Activated CD4-positive, alpha-beta T cell treated with anti-CD3 and anti-CD28 coated beads for 36 hours (primary cell): Measurements from ENCODE around the gene KNG1. TPM values are rescaled to one million over a fixed set of nuclear protein-coding genes. Genes with fewer than 3 reads are reported as not detected.

Experiments
- ATAC-seq: fragments of 200-7000 bp; cut with Tn5 transposase; one replicate; pipeline ENCODE4 v1.10.0; 2021; ENCODE audit warnings: mild to moderate bottlenecking, moderate library complexity
- CTCF ChIA-PET: fragments of 350-600 bp; sonication (Branson Sonifier 250); formaldehyde crosslinking; loops from one replicate; lab custom pipeline; 2021; ENCODE audit warnings: antibody characterized with exemption; lab: Charles Lee
- POLR2A ChIA-PET: fragments of 350-600 bp; sonication (Branson Sonifier 250); formaldehyde crosslinking; loops from one replicate; lab custom pipeline; 2021; ENCODE audit warnings: antibody characterized with exemption, inconsistent platforms; lab: Charles Lee
- DNase-seq: peaks from one replicate; pipeline ENCODE4 v3.0.0-alpha.2; 2020
- H3K27ac Mint-ChIP-seq: one replicate; pipeline ENCODE4 v1.8.0; 2021; ENCODE audit warnings: mixed read lengths
- H3K27me3 Mint-ChIP-seq: one replicate; pipeline ENCODE4 v1.8.0; 2021; ENCODE audit warnings: mixed read lengths
- H3K36me3 Mint-ChIP-seq: one replicate; pipeline ENCODE4 v1.8.0; 2021; ENCODE audit warnings: low read depth, mixed read lengths
- H3K4me1 Mint-ChIP-seq: one replicate; pipeline ENCODE4 v1.8.0; 2021; ENCODE audit warnings: mixed read lengths
- H3K4me3 Mint-ChIP-seq: one replicate; pipeline ENCODE4 v1.8.0; 2021; ENCODE audit warnings: mild to moderate bottlenecking, moderate library complexity, mixed read lengths
- H3K9me3 Mint-ChIP-seq: one replicate; pipeline ENCODE4 v1.8.0; 2021; ENCODE audit warnings: low read depth, mixed read lengths
- intact Hi-C, 2 experiments: fragments of 100-400 bp; cut with DNase I in 1 of 2; cut with micrococcal nuclease in 1 of 2; formaldehyde crosslinking; loops; one replicate each; pipeline versions ENCODE4 v1.14.2 to v1.15.1; 2022 to 2024; cut with DNase I, micrococcal nuclease
- microRNA-seq: library from miRNA; unstranded; fragments of <30 nt; microRNA quantifications from one replicate; pipeline ENCODE4 v1.2.0, GENCODE V29; 2021; ENCODE audit warnings: borderline replicate concordance
- total RNA-seq, 2 experiments: library from RNA; stranded (reverse); gene quantifications; one replicate each; pipeline ENCODE4 v1.2.3, GENCODE V29; 2021

The KNG1 gene
- total RNA-seq, 2 experiments from 2014 or later, result not detected

DNA sequence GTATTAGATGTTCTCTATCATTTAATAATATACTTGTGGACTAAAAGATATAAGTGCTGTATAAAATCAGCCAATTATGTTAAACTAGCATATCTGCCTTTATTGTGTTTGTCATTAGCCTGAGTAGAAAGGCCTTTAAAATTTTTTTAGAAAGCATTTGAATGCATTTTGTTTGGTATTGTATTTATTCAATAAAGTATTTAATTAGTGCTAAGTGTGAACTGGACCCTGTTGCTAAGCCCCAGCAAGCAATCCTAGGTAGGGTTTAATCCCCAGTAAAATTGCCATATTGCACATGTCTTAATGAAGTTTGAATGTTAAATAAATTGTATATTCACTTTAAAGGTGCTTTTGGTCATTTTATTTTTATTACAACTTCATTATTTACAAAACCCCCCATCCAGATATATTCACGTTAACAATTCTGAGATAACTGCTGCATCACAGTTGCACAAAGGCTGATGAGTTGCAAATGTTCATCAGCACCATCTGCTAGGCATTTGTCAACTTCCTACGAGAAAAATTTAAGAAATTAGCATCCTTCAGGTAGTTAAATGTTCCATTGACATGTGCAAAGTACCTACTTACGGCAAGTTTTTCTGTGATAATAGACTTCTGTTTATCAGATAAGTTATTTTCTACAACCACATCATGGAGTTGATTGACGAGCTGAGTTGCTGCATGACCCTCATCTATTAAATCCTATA, 72.5 kb downstream of the KNG1 start:
- peak overlapping the region; percentile 72 for H3K27ac Mint-ChIP-seq
- peaks cover 45% of the 10 kb centered on the region for H3K4me1 Mint-ChIP-seq
- no peaks in the 10 kb centered on the region for H3K27me3 Mint-ChIP-seq
- POLR2A ChIA-PET, result interaction anchor here (0.6 to 2.2 kb wide), 6 partner anchors 9 to 255 kb away, joined by 3 to 12 read pairs (median 3); partner anchors contain the start of gene RFC4
- H3K36me3 Mint-ChIP-seq, result peaks cover 86% of the 10 kb centered on the region
- DNase-seq (no peak), ATAC-seq (no peak)
- H3K9me3 Mint-ChIP-seq, result no peaks in the 10 kb centered on the region
- CTCF ChIA-PET, result interaction anchor here (0.6 to 1.4 kb wide), 3 partner anchors 9 to 92 kb away, joined by 3 to 4 read pairs (median 3); no protein-coding TSS in a partner anchor
- peak overlapping the region; percentile 18 for H3K4me3 Mint-ChIP-seq
- intact Hi-C loops, result loop anchor here in 1 of 2 experiments (2.0 to 5.0 kb wide), 2 partner anchors 17 to 33 kb away; partner anchors contain the start of gene RFC4

DNA sequence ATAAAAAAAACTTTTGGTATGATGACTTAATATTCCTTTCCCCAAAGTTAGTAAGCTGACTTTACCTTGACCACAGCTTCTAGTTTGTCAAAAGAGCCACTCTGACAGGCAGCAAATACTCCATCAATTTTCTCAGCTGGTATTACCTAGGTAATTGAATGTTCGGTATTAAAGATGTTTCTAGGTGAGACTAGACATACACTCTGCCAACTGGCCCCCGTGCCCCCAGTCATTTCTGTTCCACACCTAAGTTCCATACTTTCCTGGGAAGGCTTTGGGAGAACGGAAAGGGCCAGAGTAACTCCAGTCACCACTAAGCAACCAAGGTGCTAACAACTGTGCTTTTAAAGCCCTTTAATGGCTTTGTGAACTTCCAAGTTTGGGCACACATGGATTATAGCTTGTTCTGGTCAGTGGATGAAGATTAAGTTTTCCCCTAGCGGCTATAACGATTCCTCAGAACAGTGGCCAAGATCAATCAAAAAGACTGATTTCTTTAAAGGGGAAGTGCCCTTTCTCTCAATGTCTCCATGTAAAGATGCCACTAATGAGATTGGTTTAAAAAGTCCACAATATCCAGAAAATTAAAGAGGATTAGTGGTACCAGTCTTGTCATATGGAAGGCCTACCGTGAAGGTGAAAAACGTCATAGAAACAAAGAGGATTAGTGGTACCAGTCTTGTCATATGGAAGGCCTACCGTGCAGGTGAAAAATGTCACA, 73.3 kb downstream of the KNG1 start:
- peak; percentile 21 for ATAC-seq
- ChIA-PET CTCF (interaction anchor here (0.6 to 1.4 kb wide), 3 partner anchors 8 to 92 kb away, joined by 3 to 4 read pairs (median 3); no protein-coding TSS in a partner anchor), POLR2A (interaction anchor here (0.6 to 2.2 kb wide), 5 partner anchors 8 to 256 kb away, joined by 3 to 12 read pairs (median 3); partner anchors contain the start of gene RFC4)
- no peaks in the 10 kb centered on the region for H3K9me3 Mint-ChIP-seq
- peak overlapping the region; percentile 77 for H3K27ac Mint-ChIP-seq
- H3K36me3 Mint-ChIP-seq, result peaks cover 80% of the 10 kb centered on the region
- no peaks in the 10 kb centered on the region for H3K27me3 Mint-ChIP-seq
- no peak for DNase-seq
- H3K4me1 Mint-ChIP-seq, result peaks cover 42% of the 10 kb centered on the region
- peak overlapping the region; percentile 19 for H3K4me3 Mint-ChIP-seq
- intact Hi-C loops, result loop anchor here in 1 of 2 experiments (2.0 kb wide), 1 partner anchor 16 kb away; the partner anchor contains the start of gene RFC4

Small RNA genes within 50 kb of the gene (microRNA-seq; reads per million reads assigned to microRNA genes)
- 103 reads per million, percentile 65 among the genes with 10 or more reads in this experiment for gene MIR1248

Other genes with a start within 250 kb of the KNG1 start
- gene CRYGS, start 173.0 kb upstream of the KNG1 start, total RNA-seq, result 1 to 10 TPM; 1.6 to 1.7 TPM
- 10 to 100 TPM; 10.5 to 11.4 TPM for gene TBCCD1, start 150.0 kb upstream of the KNG1 start, total RNA-seq
- 10 to 100 TPM; 30.9 to 36.6 TPM for gene DNAJB11, start 146.6 kb upstream of the KNG1 start, total RNA-seq
- not detected for gene AHSG, start 104.3 kb upstream of the KNG1 start, total RNA-seq
- gene FETUB, start 77.0 kb upstream of the KNG1 start, total RNA-seq, result not detected
- under 1 TPM in 1 of 2 experiments, not detected in 1; 0.11 TPM for gene HRG, start 51.3 kb upstream of the KNG1 start, total RNA-seq
- 100 to 1,000 TPM; 291 to 390 TPM for gene EIF4A2, start 66.2 kb downstream of the KNG1 start, total RNA-seq
- 100 to 1,000 TPM; 128 to 130 TPM for gene RFC4, start 89.1 kb downstream of the KNG1 start, total RNA-seq
- gene ADIPOQ, start 125.4 kb downstream of the KNG1 start, total RNA-seq, result not detected
- gene ST6GAL1, start 213.2 kb downstream of the KNG1 start, total RNA-seq, result 100 to 1,000 TPM in 1 of 2 experiments, 10 to 100 TPM in 1; 86.6 to 111 TPM